ENCODE results near the gene MT1HL1.

The MT1HL1 gene

DNA sequence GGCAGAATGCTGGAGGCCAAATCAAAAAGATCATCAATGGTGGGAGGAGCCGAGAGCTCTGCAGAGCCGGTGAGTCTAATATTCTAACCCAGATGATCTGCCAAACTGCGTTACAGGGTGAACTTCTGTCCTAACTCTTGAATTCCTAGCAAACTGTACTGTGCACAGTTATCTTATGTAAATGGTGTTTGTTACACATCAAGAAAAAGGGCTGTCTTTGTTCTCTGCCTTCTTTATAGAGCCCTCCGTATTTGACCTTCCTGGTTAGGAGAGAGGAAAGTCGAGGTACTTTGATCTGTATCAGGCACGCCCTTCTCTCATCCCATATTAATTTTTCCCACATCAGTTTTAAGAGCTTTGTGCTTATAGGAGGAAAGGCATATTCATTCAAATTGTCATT lies 37.6 kb downstream of the MT1HL1 start:
- no peak for DNase-seq

DNA sequence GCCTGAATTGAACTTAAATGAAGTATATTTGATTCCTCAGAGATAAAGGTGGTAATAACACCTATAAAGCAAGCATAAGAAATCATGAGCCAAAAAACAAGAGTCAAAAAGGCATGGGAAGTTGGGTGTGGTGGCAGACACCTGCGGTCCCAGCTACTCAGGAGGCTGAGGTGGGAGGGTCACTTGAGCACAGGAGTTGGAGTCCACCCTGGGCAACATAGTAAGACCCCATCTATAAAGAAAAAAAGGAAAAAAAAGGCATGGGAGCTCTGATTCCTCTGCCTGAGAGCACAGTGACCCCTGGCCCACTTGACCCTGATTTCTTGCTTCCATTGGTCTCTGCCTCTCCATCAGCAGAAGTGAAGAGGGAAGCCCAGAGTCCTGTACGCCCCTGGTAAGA lies 40.3 kb downstream of the MT1HL1 start:
- no peak for DNase-seq

DNA sequence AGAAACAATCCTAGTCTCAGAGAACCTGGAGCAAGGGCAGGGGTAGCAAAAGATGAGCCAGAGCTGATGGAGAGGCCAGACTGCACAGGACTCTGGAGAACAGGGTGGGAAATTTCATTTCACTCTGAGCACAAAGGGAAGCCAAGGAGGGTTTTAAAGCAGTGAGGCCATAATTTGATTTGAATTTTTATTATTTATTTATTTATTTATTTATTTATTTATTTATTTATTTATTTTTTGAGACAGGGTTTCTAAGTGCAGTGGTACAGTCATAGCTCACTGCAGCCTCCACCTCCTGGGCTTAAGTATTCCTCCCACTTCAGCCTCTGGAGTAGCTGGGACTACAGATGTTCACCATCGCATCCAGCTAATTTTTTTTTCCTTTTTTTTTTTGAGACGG lies 45.1 kb downstream of the MT1HL1 start:
- no peak for DNase-seq

GRCh38 chr1:236957235-236957634 lies 47.0 kb downstream of the MT1HL1 start:
- DNase-seq = no peak

Data from NCI-H1417 treated with DMSO at 0.1 percent for 48 hours (cell line).